ENCODE data around the gene CTU2. TPM values are rescaled to one million over a fixed set of nuclear protein-coding genes. Genes with fewer than 3 reads are reported as not detected.

Gene CTU2
- total RNA-seq, 1 donor from 2014 or later: 20.7 TPM

- H3K4me1 Mint-ChIP-seq (ENCODE audit: low read depth): peaks cover 26% of the 10 kb centered on the region
- no peak for DNase-seq (ENCODE audit: low spot score)
- H3K4me3 Mint-ChIP-seq (ENCODE audit: unreplicated experiment): no peak overlapping the region
- no peaks in the 10 kb centered on the region for H3K9me3 Mint-ChIP-seq (ENCODE audit: low read depth)
- H3K27ac Mint-ChIP-seq (ENCODE audit: unreplicated experiment): no peak overlapping the region
- H3K36me3 Mint-ChIP-seq (ENCODE audit: low read depth): peaks cover 6% of the 10 kb centered on the region
- no peak for TF ChIP-seq CTCF (IDR thresholded peaks at IDR 0.05)
- no peaks in the 10 kb centered on the region for H3K27me3 Mint-ChIP-seq (ENCODE audit: low read depth)
Measured at GRCh38 chr16:88700322-88700635, 6.0 kb upstream of the CTU2 start.

- Mint-ChIP-seq H3K4me1 (ENCODE audit: low read depth) (peaks cover 29% of the 10 kb centered on the region), H3K27ac (ENCODE audit: unreplicated experiment) (peak overlapping the region; percentile 22), H3K4me3 (ENCODE audit: unreplicated experiment) (peak overlapping the region; percentile 31), H3K36me3 (ENCODE audit: low read depth) (peaks cover 6% of the 10 kb centered on the region), H3K9me3 (ENCODE audit: low read depth) (no peaks in the 10 kb centered on the region), H3K27me3 (ENCODE audit: low read depth) (no peaks in the 10 kb centered on the region)
- TF ChIP-seq CTCF (IDR thresholded peaks at IDR 0.05): no peak
- DNase-seq (ENCODE audit: low spot score): no peak
Measured at GRCh38 chr16:88700636-88701482, 5.4 kb upstream of the CTU2 start.

- H3K4me3 Mint-ChIP-seq (ENCODE audit: unreplicated experiment): no peak overlapping the region
- H3K9me3 Mint-ChIP-seq (ENCODE audit: low read depth): no peaks in the 10 kb centered on the region
- TF ChIP-seq CTCF (IDR thresholded peaks at IDR 0.05): no peak
- no peaks in the 10 kb centered on the region for H3K27me3 Mint-ChIP-seq (ENCODE audit: low read depth)
- H3K36me3 Mint-ChIP-seq (ENCODE audit: low read depth): peaks cover 6% of the 10 kb centered on the region
- no peak for DNase-seq (ENCODE audit: low spot score)
- H3K27ac Mint-ChIP-seq (ENCODE audit: unreplicated experiment): peak overlapping the region; percentile 17
- H3K4me1 Mint-ChIP-seq (ENCODE audit: low read depth): peaks cover 29% of the 10 kb centered on the region
Measured at GRCh38 chr16:88701581-88702370, 4.5 kb upstream of the CTU2 start.

GRCh38 chr16:88702371-88703210 lies 3.7 kb upstream of the CTU2 start:
- no peaks in the 10 kb centered on the region for H3K27me3 Mint-ChIP-seq (ENCODE audit: low read depth)
- H3K9me3 Mint-ChIP-seq (ENCODE audit: low read depth): no peaks in the 10 kb centered on the region
- peaks cover 37% of the 10 kb centered on the region for H3K4me1 Mint-ChIP-seq (ENCODE audit: low read depth)
- no peak overlapping the region for H3K27ac Mint-ChIP-seq (ENCODE audit: unreplicated experiment)
- no peak overlapping the region for H3K4me3 Mint-ChIP-seq (ENCODE audit: unreplicated experiment)
- peaks cover 5% of the 10 kb centered on the region for H3K36me3 Mint-ChIP-seq (ENCODE audit: low read depth)
- no peak for DNase-seq (ENCODE audit: low spot score)
- TF ChIP-seq CTCF (IDR thresholded peaks at IDR 0.05): no peak
